Measurements from ENCODE around the gene MUC21.

MUC21 gene

GRCh38 chr6:30979141-30979540, 4.4 kb upstream of the MUC21 start:
- no peak overlapping the region for H3K4me3 ChIP-seq (ENCODE audit: low read length)
- H4K20me1 ChIP-seq (ENCODE audit: insufficient read depth, low read length) = no peaks in the 10 kb centered on the region
- peak; percentile 37 for DNase-seq
- H3F3A ChIP-seq (ENCODE audit: insufficient read depth, low read length) = no peaks in the 10 kb centered on the region; the same call in 1 of the 2 replicates
- H3K9ac ChIP-seq (ENCODE audit: low read length) = no peak overlapping the region
- H3K9me2 ChIP-seq (replicated peaks; ENCODE audit: insufficient read depth, low read length) = no peaks in the 10 kb centered on the region
- no peaks in the 10 kb centered on the region for H3K36me3 ChIP-seq (replicated peaks; ENCODE audit: insufficient read depth, low read length)
- H3K4me2 ChIP-seq (ENCODE audit: low read depth, low read length) = peak overlapping the region; percentile 2; the same call in 1 of the 2 replicates
- H3K4me1 ChIP-seq (ENCODE audit: low read length) = peaks cover 9% of the 10 kb centered on the region
- no peaks in the 10 kb centered on the region for H3K79me2 ChIP-seq (ENCODE audit: low read length)
- H3K27me3 ChIP-seq (replicated peaks; ENCODE audit: insufficient read depth, low read length) = peaks cover 27% of the 10 kb centered on the region
- H2AFZ ChIP-seq (ENCODE audit: low read length) = no peak overlapping the region
- no peaks in the 10 kb centered on the region for H3K9me3 ChIP-seq (replicated peaks; ENCODE audit: insufficient read depth, low read length)
- no peak overlapping the region for H3K27ac ChIP-seq (ENCODE audit: low read length)
- TF ChIP-seq EZH2phosphoT487 (IDR thresholded peaks at IDR 0.05; ENCODE audit: low read length) = no peak
- no peak for TF ChIP-seq EZH2 (optimal IDR thresholded peaks at IDR 0.05; ENCODE audit: low read depth, low read length)
- TF ChIP-seq CTCF (IDR thresholded peaks at IDR 0.05; ENCODE audit: low read length) = no peak

GRCh38 chr6:30979690-30980089, 3.8 kb upstream of the MUC21 start:
- H3K27ac ChIP-seq (ENCODE audit: low read length) = no peak overlapping the region
- H3K9me2 ChIP-seq (replicated peaks; ENCODE audit: insufficient read depth, low read length) = no peaks in the 10 kb centered on the region
- DNase-seq = no peak
- no peak overlapping the region for H3K4me3 ChIP-seq (ENCODE audit: low read length)
- no peaks in the 10 kb centered on the region for H3K9me3 ChIP-seq (replicated peaks; ENCODE audit: insufficient read depth, low read length)
- no peak overlapping the region for H3K9ac ChIP-seq (ENCODE audit: low read length)
- no peak overlapping the region for H3K4me2 ChIP-seq (ENCODE audit: low read depth, low read length)
- TF ChIP-seq EZH2phosphoT487 (IDR thresholded peaks at IDR 0.05; ENCODE audit: low read length) (no peak), CTCF (IDR thresholded peaks at IDR 0.05; ENCODE audit: low read length) (no peak), EZH2 (optimal IDR thresholded peaks at IDR 0.05; ENCODE audit: low read depth, low read length) (no peak)
- peaks cover 9% of the 10 kb centered on the region for H3K4me1 ChIP-seq (ENCODE audit: low read length)
- H4K20me1 ChIP-seq (ENCODE audit: insufficient read depth, low read length) = no peaks in the 10 kb centered on the region
- no peaks in the 10 kb centered on the region for H3K36me3 ChIP-seq (replicated peaks; ENCODE audit: insufficient read depth, low read length)
- H3F3A ChIP-seq (ENCODE audit: insufficient read depth, low read length) = no peaks in the 10 kb centered on the region; the same call in 1 of the 2 replicates
- H2AFZ ChIP-seq (ENCODE audit: low read length) = no peak overlapping the region
- peaks cover 27% of the 10 kb centered on the region for H3K27me3 ChIP-seq (replicated peaks; ENCODE audit: insufficient read depth, low read length)
- H3K79me2 ChIP-seq (ENCODE audit: low read length) = no peaks in the 10 kb centered on the region

DNA sequence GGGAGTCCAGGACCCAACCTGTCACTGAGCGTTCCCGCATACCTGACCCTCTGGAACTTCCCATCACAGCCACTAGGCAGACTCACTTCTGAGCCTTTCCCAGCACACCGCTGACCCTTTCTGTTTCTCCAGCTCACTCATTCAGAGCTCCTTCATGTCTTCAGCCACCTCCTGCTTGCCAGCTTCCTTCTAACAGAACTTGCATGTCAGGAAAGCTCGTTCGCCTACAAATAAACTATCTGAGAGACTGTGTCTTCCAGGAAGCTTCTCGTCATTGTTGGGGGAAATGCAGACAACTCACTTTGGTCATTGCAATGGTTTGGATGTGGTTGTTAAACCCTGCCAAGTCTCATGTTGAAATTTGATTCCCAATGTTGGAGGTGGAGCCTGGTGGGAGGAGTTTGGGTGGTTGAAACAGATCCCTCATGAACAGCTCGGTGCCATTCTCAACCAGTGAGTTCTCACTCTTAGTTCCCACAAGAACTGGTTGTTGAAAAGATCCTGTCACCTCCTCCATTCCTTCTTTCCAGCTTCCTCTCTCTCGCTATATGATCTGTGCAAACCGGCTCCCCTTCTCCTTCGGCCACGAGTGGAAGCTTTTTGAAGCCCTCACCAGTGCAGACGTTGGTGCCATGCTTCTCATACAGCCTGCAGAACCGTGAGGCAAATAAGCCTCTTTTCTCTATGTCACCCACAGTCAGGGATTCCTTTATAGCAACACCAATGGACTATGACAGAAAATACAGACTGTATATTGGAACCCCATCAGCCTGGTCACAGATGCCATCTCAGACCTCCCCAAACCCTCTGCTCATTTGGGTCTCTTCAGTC, 1.4 kb upstream of the MUC21 start:
- no peaks in the 10 kb centered on the region for H3K9me2 ChIP-seq (replicated peaks; ENCODE audit: insufficient read depth, low read length)
- no peak overlapping the region for H2AFZ ChIP-seq (ENCODE audit: low read length)
- H3K4me1 ChIP-seq (ENCODE audit: low read length) = peaks cover 9% of the 10 kb centered on the region
- H3K27ac ChIP-seq (ENCODE audit: low read length) = no peak overlapping the region
- no peak overlapping the region for H3K9ac ChIP-seq (ENCODE audit: low read length)
- TF ChIP-seq CTCF (IDR thresholded peaks at IDR 0.05; ENCODE audit: low read length) (no peak), EZH2phosphoT487 (IDR thresholded peaks at IDR 0.05; ENCODE audit: low read length) (no peak), EZH2 (optimal IDR thresholded peaks at IDR 0.05; ENCODE audit: low read depth, low read length) (no peak)
- no peak for DNase-seq
- no peak overlapping the region for H3K4me3 ChIP-seq (ENCODE audit: low read length)
- H3K27me3 ChIP-seq (replicated peaks; ENCODE audit: insufficient read depth, low read length) = peaks cover 27% of the 10 kb centered on the region
- no peaks in the 10 kb centered on the region; the same call in 1 of the 2 replicates for H3F3A ChIP-seq (ENCODE audit: insufficient read depth, low read length)
- H3K4me2 ChIP-seq (ENCODE audit: low read depth, low read length) = no peak overlapping the region
- no peaks in the 10 kb centered on the region for H3K9me3 ChIP-seq (replicated peaks; ENCODE audit: insufficient read depth, low read length)
- H3K79me2 ChIP-seq (ENCODE audit: low read length) = no peaks in the 10 kb centered on the region
- H3K36me3 ChIP-seq (replicated peaks; ENCODE audit: insufficient read depth, low read length) = no peaks in the 10 kb centered on the region
- H4K20me1 ChIP-seq (ENCODE audit: insufficient read depth, low read length) = no peaks in the 10 kb centered on the region

All from MM.1S (cell line).